GM20431 (cell line): ENCODE results near the gene ASIC4.

Experiments used
- in situ Hi-C: fragments of 300-500 bp; cut with MseI, MboI; formaldehyde crosslinking; loops from one replicate; pipeline ENCODE4 v1.15.0; 2020; ENCODE audit warnings: low sequenced_read_pairs; ENCODE audit not compliant: unreplicated experiment

Gene ASIC4

GRCh38 chr2:219514196-219514761 lies at the start of gene ASIC4:
ASIC4 (plus strand) TSS chr2:219514482; CDS start chr2:219514725, 243 bp downstream.
- in situ Hi-C loops = no loop called here

- in situ Hi-C loops = no loop called here
These were observed 48.4 kb upstream of the ASIC4 start for GRCh38 chr2:219465659-219466561.

- in situ Hi-C loops = no loop called here
These were observed 47.2 kb upstream of the ASIC4 start for GRCh38 chr2:219466816-219467735.

GRCh38 chr2:219467736-219468075 lies 46.6 kb upstream of the ASIC4 start:
- in situ Hi-C loops = no loop called here

- in situ Hi-C loops = no loop called here
These were observed 45.7 kb upstream of the ASIC4 start for GRCh38 chr2:219468410-219469185.

- in situ Hi-C loops = no loop called here
These were observed 45.0 kb upstream of the ASIC4 start for GRCh38 chr2:219469186-219469724.

- in situ Hi-C loops = no loop called here
These were observed 43.9 kb upstream of the ASIC4 start for GRCh38 chr2:219470429-219470828.

GRCh38 chr2:219471476-219472371 lies 42.6 kb upstream of the ASIC4 start:
- in situ Hi-C loops = no loop called here

GRCh38 chr2:219472629-219473187 lies 41.6 kb upstream of the ASIC4 start:
- in situ Hi-C loops = no loop called here

GRCh38 chr2:219473511-219473910 lies 40.8 kb upstream of the ASIC4 start:
- in situ Hi-C loops = no loop called here

GRCh38 chr2:219474285-219475060 lies 39.8 kb upstream of the ASIC4 start:
- in situ Hi-C loops = no loop called here

GRCh38 chr2:219475278-219475677 lies 39.0 kb upstream of the ASIC4 start:
- in situ Hi-C loops = no loop called here

- in situ Hi-C loops = no loop called here
These were observed 38.3 kb upstream of the ASIC4 start for GRCh38 chr2:219475697-219476651.

- in situ Hi-C loops = no loop called here
These were observed 37.6 kb upstream of the ASIC4 start for GRCh38 chr2:219476652-219477151.

GRCh38 chr2:219477179-219477578 lies 37.1 kb upstream of the ASIC4 start:
- in situ Hi-C loops = no loop called here

GRCh38 chr2:219477815-219478214 lies 36.5 kb upstream of the ASIC4 start:
- in situ Hi-C loops = no loop called here
